Posterior cingulate gyrus (tissue), 11 donors: ENCODE results near the gene CD53.

Experiments used
- DNase-seq, 10 donors: peaks; one replicate each; pipeline versions ENCODE4 v3.0.0 to v3.0.0-alpha.2; 2020 to 2021; ENCODE audit warnings: mixed read lengths in 3 of 10
- intact Hi-C: fragments of 100-400 bp; cut with DNase I; formaldehyde crosslinking; loops from one replicate; pipeline ENCODE4 v1.15.1; 2023

Gene CD53

DNA sequence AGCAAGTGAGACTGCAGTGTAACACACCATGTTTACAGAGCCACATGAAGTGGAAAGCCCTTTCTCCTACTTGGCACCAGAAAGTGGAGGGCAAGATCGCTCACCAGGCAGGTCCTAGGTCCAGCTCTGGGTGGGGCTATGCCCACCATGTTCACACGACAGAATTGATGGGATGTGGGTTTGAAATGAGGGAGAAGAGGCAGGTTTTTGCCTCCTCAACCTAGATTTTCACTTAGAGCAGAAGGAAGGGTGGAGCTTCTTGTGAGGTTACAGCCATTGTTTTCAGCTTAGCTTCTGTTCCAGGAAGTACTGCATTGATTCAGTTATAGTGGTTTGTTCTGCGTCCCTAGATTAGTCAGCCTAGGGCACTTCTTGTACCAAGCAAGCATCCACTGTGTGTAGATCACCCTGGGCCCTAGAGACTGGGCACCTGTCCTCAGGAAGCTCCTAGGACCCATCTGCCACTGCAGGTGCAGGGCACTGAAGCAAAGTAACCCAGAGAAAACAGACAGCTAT is 2.3 kb downstream of the CD53 start:
- intact Hi-C loops = no loop called here
- DNase-seq = no peak

DNA sequence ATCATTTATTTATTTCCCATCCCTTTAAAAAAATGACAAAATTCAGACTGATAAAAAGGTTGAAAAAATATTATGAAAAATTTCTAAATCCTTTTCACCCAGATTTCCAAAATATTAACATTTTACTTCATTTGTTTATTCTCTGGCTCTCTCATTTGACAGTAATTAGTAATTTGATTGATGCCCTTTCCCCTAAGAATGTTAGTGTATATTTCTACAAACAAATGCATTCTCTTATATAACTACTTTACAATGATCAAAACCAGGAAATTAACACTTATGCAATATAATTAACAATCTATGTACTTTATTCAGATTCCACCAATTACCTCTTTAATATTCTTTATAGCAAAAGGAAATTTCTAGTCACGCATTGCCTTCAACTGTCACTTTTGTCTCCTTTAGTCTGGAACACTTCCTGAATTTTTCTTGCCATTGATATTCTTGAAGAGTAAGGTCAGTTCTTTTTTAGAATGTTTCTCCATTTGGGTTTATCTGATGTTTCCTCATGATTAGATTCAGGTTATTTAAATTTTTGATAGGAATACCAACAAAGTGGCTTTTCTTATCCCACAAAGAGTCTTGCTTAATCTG is 3.9 kb downstream of the CD53 start:
- no peak for DNase-seq
- intact Hi-C loops = no loop called here

DNA sequence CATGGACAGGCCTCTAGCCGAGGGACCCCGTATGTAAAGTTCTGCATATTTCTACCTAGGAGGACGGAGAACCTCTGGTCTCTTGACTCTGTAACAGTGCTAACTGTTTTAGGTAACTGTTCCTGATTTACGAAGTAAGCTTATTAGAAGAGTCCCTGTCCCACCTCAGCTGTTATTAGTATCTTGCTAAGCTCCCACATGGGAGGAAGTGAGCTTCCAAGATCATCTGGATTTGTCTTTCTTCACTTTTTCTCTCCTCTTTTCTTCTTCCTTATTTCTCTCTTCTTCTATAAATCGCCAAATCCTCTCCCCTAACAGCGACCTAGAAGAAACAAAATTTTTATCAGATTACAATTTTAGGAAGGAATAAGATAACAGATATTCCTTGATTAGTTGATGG is 4.4 kb downstream of the CD53 start:
- intact Hi-C loops = no loop called here
- no peak for DNase-seq

DNA sequence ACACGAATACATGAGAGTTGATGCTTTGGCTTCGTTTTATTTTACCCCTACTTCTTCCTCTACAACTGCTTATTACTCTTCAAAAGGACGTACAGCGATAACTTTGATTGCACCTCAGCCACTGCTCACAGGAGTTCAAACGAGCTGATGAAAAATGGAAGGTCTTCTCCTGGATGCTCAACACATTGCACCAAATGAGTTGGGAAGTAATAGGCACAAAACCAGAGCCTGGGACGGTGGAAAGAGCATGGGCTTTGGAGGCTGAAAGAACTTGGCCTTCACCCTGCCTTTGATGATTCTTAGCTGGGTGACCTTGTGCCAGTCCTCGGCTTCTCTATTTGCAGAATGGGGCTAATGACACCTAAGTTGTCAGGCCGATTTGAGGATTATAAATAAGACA is 4.8 kb downstream of the CD53 start:
- no peak for DNase-seq
- intact Hi-C loops = no loop called here

DNA sequence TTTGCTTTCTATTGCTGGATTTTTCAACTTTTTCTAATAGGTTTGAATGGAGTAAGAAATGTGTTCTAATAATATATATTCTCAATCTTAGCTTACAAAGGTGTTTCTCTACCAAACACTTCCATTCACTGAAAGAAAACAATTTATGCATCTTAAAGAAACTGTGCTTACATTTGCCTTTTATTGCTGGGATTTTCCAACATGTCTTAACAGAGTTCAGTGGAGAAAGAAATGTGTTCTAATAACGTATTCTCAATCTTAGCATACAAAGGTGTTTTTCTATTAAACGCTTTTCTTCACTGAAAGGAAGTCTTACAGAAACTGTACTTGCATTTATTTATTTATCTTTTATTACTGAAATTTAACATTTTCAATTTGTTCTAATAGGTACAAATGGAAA is 5.6 kb downstream of the CD53 start:
- intact Hi-C loops = no loop called here
- DNase-seq = no peak

DNA sequence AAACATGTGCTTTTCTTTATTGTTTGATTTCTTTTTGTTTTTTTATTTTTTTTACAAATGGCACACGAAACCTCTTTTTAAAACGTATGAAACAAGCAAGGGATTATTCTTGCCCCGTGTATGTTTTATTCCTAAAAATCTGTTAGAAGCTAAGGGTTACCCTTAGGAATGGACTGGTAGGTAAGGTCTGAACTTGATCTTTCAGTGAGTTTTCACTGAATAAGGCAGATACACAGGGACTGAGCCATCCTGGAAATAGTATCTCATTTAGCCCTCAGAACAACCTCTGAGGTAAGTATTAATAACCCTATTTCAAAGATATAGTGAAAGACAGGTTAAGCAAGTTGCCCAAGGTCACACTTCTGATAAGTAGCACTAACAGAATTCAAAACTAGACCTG is 6.0 kb downstream of the CD53 start:
- no peak for DNase-seq
- intact Hi-C loops = no loop called here

DNA sequence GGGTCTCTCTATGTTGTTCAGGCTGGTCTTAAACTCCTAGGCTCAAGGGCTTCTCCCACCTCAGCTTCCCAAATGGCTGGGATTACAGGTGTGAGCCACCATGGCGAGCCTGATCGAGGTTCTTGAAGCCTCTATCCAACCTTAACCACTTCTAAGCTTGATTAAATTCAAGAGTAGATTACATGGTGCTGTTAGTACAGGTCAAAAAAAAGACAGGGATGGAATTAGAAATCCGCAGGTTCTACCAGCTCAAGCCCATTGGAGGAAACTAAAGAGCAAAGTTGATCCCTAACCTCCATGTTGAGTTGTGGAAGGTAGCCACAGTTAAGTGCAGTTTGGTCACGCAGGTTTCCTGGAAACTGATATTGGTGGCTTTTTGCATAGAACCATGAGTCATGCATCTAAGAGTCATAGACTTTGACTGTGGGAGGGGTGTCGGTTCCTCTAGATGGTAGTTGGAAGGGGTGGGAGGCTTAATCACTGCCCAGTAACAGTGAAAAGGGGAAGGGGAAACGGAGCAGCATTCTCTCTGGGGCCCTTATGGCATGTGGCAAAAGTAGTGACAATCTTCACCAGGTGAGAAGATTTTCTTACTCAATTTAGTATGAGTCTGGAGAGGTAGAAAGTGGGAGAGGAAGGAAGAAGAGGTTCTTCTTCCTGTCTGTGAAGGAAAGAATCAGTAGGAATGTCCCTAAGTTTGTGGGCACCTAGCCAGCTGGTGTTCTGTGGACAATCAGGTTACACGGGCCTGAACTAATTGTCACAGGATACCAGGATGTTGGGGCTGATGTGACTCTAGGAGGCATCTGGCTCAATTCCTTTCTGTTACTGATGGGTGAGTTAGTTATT is 7.0 kb downstream of the CD53 start:
- intact Hi-C loops = no loop called here
- no peak for DNase-seq

DNA sequence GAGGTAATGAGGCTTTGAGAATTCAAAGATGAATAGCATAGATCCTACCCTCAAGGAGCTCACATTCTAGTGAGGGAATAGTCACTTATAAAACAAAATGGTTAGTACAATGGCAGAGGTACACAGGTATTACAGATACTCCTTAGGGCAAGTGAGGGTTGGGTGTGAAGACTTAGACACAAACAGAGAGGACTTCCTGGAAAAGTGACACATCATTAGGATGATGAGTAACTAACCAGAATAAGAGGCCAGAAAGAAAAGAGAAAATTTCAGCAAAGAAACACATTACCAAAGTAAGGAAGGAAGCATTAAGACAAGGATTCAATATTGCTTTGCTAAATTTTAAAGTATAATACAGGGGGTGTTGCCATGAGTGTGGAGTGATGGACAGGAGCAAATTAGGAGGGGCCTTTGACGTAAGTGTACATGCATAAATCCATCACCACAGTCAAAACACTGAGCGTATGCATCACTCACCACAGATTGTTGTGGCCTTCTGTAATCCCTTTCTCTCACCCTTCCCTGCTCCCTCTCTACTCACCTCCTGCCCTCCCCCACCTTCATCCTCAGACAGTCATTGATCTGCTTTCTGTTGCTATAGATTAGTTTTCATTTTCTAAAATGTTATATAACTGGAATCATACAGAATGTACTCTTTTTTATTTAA is 7.9 kb downstream of the CD53 start:
- intact Hi-C loops = no loop called here
- no peak for DNase-seq

DNA sequence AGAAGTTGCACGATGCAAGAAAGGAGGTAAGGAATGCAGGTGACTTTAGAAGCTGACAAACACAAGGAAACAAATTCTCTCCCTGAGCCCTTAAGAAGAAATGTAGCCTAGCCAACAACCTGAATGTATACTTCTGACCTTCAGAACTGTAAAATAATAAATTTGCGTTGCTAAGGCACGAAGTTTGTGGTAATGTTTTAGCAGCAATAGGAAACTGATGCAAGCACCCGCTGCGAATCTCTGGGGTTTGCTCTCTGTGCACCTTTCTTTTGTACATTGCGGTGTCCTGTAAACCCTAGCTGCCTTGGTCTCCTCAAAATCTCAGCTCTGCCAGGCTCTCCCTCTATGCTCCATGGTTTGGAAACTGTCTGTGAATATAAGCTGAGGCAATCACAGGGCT is 15.1 kb downstream of the CD53 start:
- no peak for DNase-seq

DNA sequence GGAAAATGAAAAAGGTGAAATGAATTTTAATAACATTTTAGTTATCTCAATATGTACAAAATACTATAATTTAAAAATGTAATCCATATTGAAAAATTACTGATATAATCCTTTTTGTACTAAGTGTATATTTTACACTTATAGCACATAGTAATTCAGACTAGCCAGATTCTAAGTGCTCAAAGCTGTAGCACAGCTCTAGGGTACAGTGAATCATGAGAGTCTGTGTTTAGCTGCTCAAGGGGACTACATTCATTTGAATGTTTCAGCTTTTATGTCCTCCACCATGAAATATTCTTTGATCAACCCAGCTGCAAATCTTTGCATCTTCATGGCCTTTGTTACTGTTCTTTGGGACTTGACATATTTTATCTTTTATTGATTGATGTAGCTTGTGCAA is 15.7 kb downstream of the CD53 start:
- no peak for DNase-seq
- intact Hi-C loops = no loop called here

More for the DNA sequence above, 15.1 kb downstream of the CD53 start:
- intact Hi-C loops = no loop called here

DNA sequence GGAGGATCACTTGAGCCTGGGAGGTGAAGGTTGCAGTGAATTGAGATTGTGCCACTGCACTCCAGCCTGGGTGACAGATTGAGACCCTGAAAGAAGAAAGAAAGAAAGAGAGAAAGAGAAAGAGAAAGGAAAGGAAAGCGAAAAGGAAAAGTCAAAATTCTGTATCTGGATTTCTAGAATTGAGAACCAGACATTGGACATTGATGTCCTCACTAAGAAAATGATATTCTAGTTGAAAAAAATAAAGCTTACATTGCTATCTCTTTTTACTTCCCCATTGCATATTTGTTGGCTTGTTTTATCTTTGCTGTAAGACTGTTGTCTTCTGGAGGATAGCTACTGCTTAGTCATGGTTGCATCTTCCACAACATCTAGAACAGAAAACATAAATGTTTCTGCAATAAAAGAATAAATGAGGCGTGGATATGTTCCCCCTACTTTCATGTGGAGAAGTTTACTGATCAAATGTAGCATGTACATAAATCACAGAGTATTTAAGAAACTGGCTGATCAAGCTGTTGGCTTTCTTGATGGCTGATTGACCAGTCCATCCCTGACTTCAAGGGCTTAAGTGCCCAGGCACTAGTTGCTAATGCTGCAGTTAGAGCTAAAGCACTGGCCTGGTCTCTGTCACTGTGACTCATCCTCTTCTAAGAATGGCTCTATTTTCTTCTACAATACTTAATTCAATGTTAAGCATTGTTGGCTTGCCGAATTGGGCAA is 17.7 kb downstream of the CD53 start:
- DNase-seq = no peak
- intact Hi-C loops = no loop called here

DNA sequence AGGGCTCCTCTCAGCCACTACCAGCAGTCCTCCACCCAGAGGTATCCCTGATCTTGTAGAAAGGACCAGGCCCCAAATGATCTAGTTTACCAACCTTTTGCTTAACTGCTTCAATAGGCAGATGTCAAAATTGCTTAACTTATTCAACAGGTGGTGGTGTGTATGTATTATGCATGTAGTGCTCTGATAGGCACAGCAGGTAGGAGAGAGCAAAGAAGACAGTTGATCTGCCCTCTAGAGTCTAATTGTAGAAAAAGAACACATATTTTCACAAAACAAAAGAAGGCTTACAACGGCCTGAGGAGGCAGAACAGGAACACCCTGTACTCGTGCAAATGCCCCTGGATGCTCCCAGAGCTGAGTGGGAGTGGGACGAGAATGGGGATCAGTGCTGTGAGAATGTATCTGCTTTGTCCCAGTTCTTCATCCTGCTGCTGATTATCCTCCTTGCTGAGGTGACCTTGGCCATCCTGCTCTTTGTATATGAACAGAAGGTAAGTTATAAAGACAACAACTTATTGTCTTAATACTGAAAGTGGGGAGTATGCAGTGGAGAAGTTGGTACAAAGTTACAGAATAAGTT is 21.1 kb downstream of the CD53 start:
- DNase-seq = no peak
- intact Hi-C loops = no loop called here

DNA sequence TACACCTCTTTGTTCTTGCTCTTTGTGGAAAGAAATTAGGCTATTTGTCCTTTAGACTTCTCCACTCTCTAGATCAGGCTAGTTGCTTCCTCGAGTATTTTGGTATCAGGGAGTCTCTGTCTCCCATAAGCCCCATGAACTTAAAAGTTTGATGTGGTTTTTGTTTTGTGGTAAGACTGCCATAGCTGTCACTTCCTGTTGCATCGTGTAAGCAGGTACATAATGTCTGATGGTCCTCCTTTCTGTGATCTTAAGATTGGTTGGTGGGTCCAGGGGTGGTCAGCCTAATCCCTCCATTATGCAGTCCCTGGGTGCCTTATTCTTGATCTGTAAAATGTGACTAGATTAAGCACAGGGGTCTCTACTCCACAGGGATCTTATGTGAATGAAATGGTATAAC is 23.1 kb downstream of the CD53 start:
- intact Hi-C loops = no loop called here
- no peak for DNase-seq

DNA sequence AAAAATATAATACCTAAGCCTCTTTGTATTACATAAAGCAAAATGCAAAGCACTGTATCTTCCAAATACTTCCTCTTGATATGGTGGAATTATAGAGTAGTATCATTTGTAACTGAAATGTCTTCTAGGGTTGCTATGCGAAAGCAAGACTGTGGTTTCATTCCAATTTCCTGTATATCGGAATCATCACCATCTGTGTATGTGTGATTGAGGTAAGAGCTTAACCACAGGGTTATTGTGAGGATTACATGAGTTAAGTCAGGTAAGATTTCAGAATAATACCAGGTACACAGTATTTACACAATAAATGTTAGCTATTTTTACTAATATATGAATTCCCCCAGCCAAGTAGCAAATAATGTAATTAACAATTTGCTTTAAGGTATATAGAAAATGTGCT is 24.7 kb downstream of the CD53 start:
- intact Hi-C loops = no loop called here
- DNase-seq = no peak

DNA sequence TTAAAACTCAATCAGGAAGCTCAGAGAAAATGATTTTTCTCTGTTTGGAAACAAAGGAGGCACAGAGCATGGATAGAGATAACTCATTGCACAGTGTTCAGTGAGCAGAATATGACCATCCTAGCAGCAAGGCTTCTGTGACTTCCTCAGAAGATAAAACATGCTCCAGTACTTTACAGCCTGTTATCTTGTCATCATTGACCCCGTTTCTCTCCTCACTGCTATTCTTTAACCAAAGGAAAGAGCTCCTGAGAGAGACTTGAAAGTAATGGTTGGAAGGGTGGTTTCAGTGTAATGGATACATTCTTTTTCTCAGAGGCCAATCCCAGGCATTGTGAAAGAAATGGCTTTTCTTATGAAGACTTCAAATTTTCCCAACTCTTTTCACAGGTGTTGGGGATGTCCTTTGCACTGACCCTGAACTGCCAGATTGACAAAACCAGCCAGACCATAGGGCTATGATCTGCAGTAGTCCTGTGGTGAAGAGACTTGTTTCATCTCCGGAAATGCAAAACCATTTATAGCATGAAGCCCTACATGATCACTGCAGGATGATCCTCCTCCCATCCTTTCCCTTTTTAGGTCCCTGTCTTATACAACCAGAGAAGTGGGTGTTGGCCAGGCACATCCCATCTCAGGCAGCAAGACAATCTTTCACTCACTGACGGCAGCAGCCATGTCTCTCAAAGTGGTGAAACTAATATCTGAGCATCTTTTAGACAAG is 25.9 kb downstream of the CD53 start:
- no peak for DNase-seq
- intact Hi-C loops = no loop called here

DNA sequence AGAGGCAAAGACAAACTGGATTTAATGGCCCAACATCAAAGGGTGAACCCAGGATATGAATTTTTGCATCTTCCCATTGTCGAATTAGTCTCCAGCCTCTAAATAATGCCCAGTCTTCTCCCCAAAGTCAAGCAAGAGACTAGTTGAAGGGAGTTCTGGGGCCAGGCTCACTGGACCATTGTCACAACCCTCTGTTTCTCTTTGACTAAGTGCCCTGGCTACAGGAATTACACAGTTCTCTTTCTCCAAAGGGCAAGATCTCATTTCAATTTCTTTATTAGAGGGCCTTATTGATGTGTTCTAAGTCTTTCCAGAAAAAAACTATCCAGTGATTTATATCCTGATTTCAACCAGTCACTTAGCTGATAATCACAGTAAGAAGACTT is 26.5 kb downstream of the CD53 start:
- intact Hi-C loops = no loop called here
- DNase-seq = no peak

DNA sequence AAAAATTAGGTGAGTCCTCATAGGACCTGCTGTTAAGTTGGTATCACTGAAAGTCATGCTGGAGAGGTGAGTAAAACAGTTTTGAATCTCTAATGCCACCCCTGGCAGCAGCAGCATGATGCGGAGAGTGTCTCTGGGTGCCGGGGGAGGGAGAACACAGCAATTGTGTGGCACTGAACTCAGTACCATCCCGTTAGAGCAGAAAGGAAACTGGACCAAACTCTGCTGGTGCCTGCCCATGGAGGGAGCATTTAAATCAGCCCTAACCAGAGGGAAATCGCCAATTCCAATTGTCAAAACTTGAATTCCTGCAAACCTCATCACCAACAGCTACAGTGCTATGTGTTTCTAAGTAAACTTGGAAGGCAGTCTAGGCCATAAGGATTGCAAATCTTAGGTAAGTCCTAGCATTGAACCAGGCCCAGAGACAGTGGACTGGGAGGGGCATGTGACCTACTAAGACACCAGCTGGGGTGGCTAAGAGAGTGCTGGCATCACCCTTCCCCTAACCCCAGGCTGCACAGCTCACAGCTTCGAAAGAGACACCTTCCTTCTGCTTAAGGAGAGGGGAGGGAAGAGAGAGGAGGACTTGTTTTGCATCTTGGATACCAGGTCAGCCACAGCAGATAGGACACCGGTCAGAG is 30.0 kb downstream of the CD53 start:
- DNase-seq = no peak
- intact Hi-C loops = no loop called here

DNA sequence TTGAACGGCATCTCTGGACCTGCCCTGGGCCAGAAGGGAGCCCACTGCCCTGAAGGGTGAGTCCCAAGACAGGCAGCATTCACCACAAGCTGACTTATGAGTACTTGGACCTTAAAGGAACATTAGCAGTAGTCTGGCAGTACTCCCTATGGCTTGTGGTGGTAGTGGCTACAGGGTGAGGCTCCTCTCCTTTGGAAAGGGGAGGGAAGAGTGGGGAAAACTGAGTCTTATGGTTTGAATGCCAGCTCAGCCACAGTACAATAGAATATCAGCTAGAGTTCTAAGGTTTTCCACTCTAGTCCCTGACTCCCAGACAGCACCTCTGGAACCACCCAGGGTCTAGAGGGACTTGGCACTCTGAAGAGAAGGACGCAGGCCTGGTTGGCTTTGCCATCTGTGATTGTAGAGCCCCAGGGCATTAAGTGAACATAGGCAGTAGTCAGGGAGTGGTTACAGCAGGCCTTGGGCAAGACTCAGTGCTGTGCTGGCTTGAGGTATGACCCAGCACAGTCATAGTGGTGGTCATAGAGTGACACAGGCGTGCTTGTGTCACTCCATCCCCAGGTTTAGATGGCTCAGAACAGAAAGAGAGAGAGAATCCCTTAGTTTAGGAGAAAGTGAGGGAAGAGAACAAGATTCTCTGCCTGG is 31.0 kb downstream of the CD53 start:
- intact Hi-C loops = no loop called here
- no peak for DNase-seq

DNA sequence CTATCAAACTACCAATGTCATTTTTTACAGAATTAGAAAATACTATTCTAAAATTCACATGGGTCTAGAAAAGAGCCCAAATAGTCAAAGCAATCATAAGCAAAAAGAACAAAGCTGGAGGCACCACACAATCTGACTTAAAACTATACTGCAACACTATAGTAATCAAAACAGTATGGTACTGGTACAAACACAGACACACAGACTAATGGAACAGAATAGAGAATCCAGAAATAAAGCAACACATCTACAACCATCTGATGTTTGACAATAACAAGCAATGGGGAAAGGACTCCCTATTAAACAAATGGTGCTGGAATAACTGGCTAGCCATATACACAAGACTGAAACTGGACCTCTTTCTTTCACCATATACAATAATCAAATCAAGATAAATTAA is 39.8 kb downstream of the CD53 start:
- intact Hi-C loops = no loop called here
- DNase-seq = no peak
